Measurements from ENCODE around the gene CROT.

Gene CROT

GRCh38 chr7:87416682-87417587, 71.5 kb downstream of the CROT start:
- DNase-seq (ENCODE audit: low spot score), result peak; percentile 81

- DNase-seq (ENCODE audit: low spot score), result no peak
These were observed 74.7 kb downstream of the CROT start for GRCh38 chr7:87420173-87420572.

GRCh38 chr7:87424075-87424474, 78.6 kb downstream of the CROT start:
- no peak for DNase-seq (ENCODE audit: low spot score)

- DNase-seq (ENCODE audit: low spot score), result no peak
These were observed 80.7 kb downstream of the CROT start for GRCh38 chr7:87426160-87426559.

- DNase-seq (ENCODE audit: low spot score), result no peak
These were observed 81.8 kb downstream of the CROT start for GRCh38 chr7:87427288-87427687.

- no peak for DNase-seq (ENCODE audit: low spot score)
These were observed 87.1 kb downstream of the CROT start for GRCh38 chr7:87432536-87432935.

- no peak for DNase-seq (ENCODE audit: low spot score)
These were observed 90.1 kb downstream of the CROT start for GRCh38 chr7:87435546-87435945.

- no peak for DNase-seq (ENCODE audit: low spot score)
These were observed 100.4 kb downstream of the CROT start for GRCh38 chr7:87445897-87446296.

- DNase-seq (ENCODE audit: low spot score), result no peak
These were observed 101.7 kb downstream of the CROT start for GRCh38 chr7:87447116-87447635.

GRCh38 chr7:87448388-87448787, 102.9 kb downstream of the CROT start:
- DNase-seq (ENCODE audit: low spot score), result no peak
